ENCODE measurements around the gene PC. TPM values are rescaled to one million over a fixed set of nuclear protein-coding genes. Genes with fewer than 3 reads are reported as not detected.
A peak's percentile ranks its signal among the peaks of the same experiment; 100 is the strongest.

The PC gene
- total and polyA plus RNA-seq, 9 of the 15 experiments (the other 6 are each of a cell fraction or from before 2014, with no cell fraction given) = 0.94 to 38.0 (median 8.7) TPM

GRCh38 chr11:66883016-66883965 lies 74.9 kb downstream of the PC start (continued):
- TF ChIP-seq ZNF41 (CRISPR knock-in tag; conservative IDR thresholded peaks at IDR 0.05) = no peak
- peak; percentile 64; the same call in 1 of the 2 replicates for TF ChIP-seq ESRRA (IDR thresholded peaks at IDR 0.05; ENCODE audit: borderline replicate concordance, low read depth)
- TF ChIP-seq ZNF384 (IDR thresholded peaks at IDR 0.05; ENCODE audit: low read depth, low read length) = 0 out of 2 replicates have a peak, but pooled peaks have one; percentile 13
- TF ChIP-seq RAD21 (CRISPR knock-in tag; conservative IDR thresholded peaks at IDR 0.05 in 1 of 2, IDR thresholded peaks at IDR 0.05 in 1 of 2) = peak; percentile 57 to 84
- TF ChIP-seq TFAM (CRISPR knock-in tag; conservative IDR thresholded peaks at IDR 0.05) = no peak
- no peak for TF ChIP-seq PHTF2 (CRISPR knock-in tag; IDR thresholded peaks at IDR 0.05)
- no peak for TF ChIP-seq TCF7 (IDR thresholded peaks at IDR 0.05; ENCODE audit: borderline replicate concordance)
- no peak for TF ChIP-seq ZNF449 (CRISPR knock-in tag; IDR thresholded peaks at IDR 0.05)
- TF ChIP-seq JUND (IDR thresholded peaks at IDR 0.05; ENCODE audit: borderline replicate concordance, low read depth, low read length) = no peak
- TF ChIP-seq JUND (tag; IDR thresholded peaks at IDR 0.05; ENCODE audit: borderline replicate concordance, low read depth, low read length) = no peak
- TF ChIP-seq BDP1 (IDR thresholded peaks at IDR 0.05; ENCODE audit: insufficient read depth, insufficient read length) = no peak
- peak; percentile 39; the same call in 1 of the 2 replicates for TF ChIP-seq MYC (IDR thresholded peaks at IDR 0.05; ENCODE audit: low read depth, low read length)
- TF ChIP-seq MYC (CRISPR knock-in tag; IDR thresholded peaks at IDR 0.05; ENCODE audit: borderline replicate concordance, low read depth) = no peak
- no peak for TF ChIP-seq LCOR (CRISPR knock-in tag; IDR thresholded peaks at IDR 0.05)
- TF ChIP-seq XRCC5 (IDR thresholded peaks at IDR 0.05; ENCODE audit: low read depth, low read length) = peak; percentile 35; the same call in 1 of the 2 replicates
- TF ChIP-seq RFX1 (IDR thresholded peaks at IDR 0.05) = peak; percentile 45; the same call in 1 of the 2 replicates
- no peak for TF ChIP-seq MLX (CRISPR knock-in tag; conservative IDR thresholded peaks at IDR 0.05)
- no peak for TF ChIP-seq ETV6 (IDR thresholded peaks at IDR 0.05; ENCODE audit: borderline replicate concordance in 1 of 2, low read depth in 2 of 2, low read length in 1 of 2)
- no peak for TF ChIP-seq ETV6 (CRISPR knock-in tag; IDR thresholded peaks at IDR 0.05; ENCODE audit: borderline replicate concordance)
